T-helper 1 cell treated with Interleukin-12 subunit alpha and Interleukin-12 subunit beta and Interleukin-4 antibody, amounts not matched to agents 30 ng/mL and 1 ng/mL, for 36 hours (primary cell): ENCODE data around the gene EVL. TPM values are rescaled to one million over a fixed set of nuclear protein-coding genes. Genes with fewer than 3 reads are reported as not detected.
"Not testable (repeated sequence)": the region's sequence is repeated elsewhere in the genome, so short reads cannot be mapped to it uniquely, and the experiment has no call there.

Experiments used
- intact Hi-C: fragments of 100-400 bp; cut with micrococcal nuclease; formaldehyde crosslinking; loops from one replicate; pipeline ENCODE4 v1.15.1; 2024
- total RNA-seq: library from RNA; stranded (reverse); gene quantifications from 2 replicates; pipeline ENCODE4 v1.2.3, GENCODE V29; 2022

Gene EVL
- total RNA-seq: 1,155 and 1,194 TPM in 2 replicates

GRCh38 chr14:100065111-100065871 is at the start of gene EVL:
TSS of gene EVL (plus strand) at chr14:100065422. CDS start at chr14:100065501, 79 bp downstream.
- intact Hi-C loops: loop anchor here (1.0 to 10.0 kb wide), 6 partner anchors 83 to 1757 kb away; partner anchors contain the start of gene CCDC85C

- intact Hi-C loops: no loop called here
Observed at GRCh38 chr14:100017553-100017952, 47.7 kb upstream of the EVL start.

- intact Hi-C loops: no loop called here
Observed at GRCh38 chr14:100018054-100018453, 47.2 kb upstream of the EVL start.

- intact Hi-C loops: no loop called here
Observed at GRCh38 chr14:100018482-100018881, 46.7 kb upstream of the EVL start.

- intact Hi-C loops: no loop called here
Observed at GRCh38 chr14:100019156-100019744, 46.0 kb upstream of the EVL start.

GRCh38 chr14:100020629-100021028 is 44.6 kb upstream of the EVL start:
- intact Hi-C loops: no loop called here

- intact Hi-C loops: no loop called here
Observed at GRCh38 chr14:100022772-100023451, 42.3 kb upstream of the EVL start.

GRCh38 chr14:100025111-100025510 is 40.1 kb upstream of the EVL start:
- intact Hi-C loops: loop anchor here (1.0 kb wide), 1 partner anchor 43 kb away; no protein-coding TSS in a partner anchor

GRCh38 chr14:100027771-100028490 is 37.3 kb upstream of the EVL start:
- intact Hi-C loops: no loop called here

- intact Hi-C loops: no loop called here
Observed at GRCh38 chr14:100028990-100029677, 36.1 kb upstream of the EVL start.

- intact Hi-C loops: not testable (repeated sequence)
Observed at GRCh38 chr14:100030006-100030405, 35.2 kb upstream of the EVL start.

- intact Hi-C loops: no loop called here
Observed at GRCh38 chr14:100030452-100031153, 34.6 kb upstream of the EVL start.

GRCh38 chr14:100031506-100032281 is 33.5 kb upstream of the EVL start:
- intact Hi-C loops: no loop called here

- intact Hi-C loops: no loop called here
Observed at GRCh38 chr14:100032738-100033137, 32.5 kb upstream of the EVL start.

GRCh38 chr14:100033347-100034075 is 31.7 kb upstream of the EVL start:
- intact Hi-C loops: no loop called here

GRCh38 chr14:100034468-100034867 is 30.8 kb upstream of the EVL start:
- intact Hi-C loops: no loop called here

GRCh38 chr14:100034961-100035500 is 30.2 kb upstream of the EVL start:
- intact Hi-C loops: no loop called here

GRCh38 chr14:100035700-100036099 is 29.5 kb upstream of the EVL start:
- intact Hi-C loops: no loop called here

GRCh38 chr14:100037353-100037752 is 27.9 kb upstream of the EVL start:
- intact Hi-C loops: no loop called here
